H1 (cell line): ENCODE results near the gene ATL3. TPM values are rescaled to one million over a fixed set of nuclear protein-coding genes. Genes with fewer than 3 reads are reported as not detected.

Source experiments
- CTCF ChIA-PET: fragments of 300-600 bp; sonication (Branson Sonifier 250); formaldehyde crosslinking; loops from one replicate; lab custom pipeline; 2021; ENCODE audit not compliant: partially characterized antibody; lab: Charles Lee
- POLR2A ChIA-PET: fragments of 300-600 bp; sonication (Branson Sonifier 250); formaldehyde crosslinking; loops from one replicate; lab custom pipeline; 2021; ENCODE audit warnings: inconsistent platforms; ENCODE audit not compliant: partially characterized antibody; lab: Charles Lee
- DNase-seq, 2 experiments: peaks; one replicate each; pipeline versions ENCODE4 v3.0.0 to v3.0.0-alpha.2; 2010 to 2022; ENCODE audit warnings: low spot score in 2 of 2, low read depth in 1 of 2, mixed read lengths in 1 of 2
- FAIRE-seq: peaks from 2 replicates; lab custom pipeline; 2011; peaks lifted over from hg19 to GRCh38; lab: Jason Lieb, UNC
- H2AFZ ChIP-seq: 2 replicates; pipeline ENCODE4 v1.8.1; 2012; ENCODE audit warnings: low read length, inconsistent platforms
- H2AK5ac ChIP-seq: 2 replicates; pipeline ENCODE4 v1.6.1; 2013; ENCODE audit warnings: low read depth, low read length
- H2BK120ac ChIP-seq: replicated peaks from 2 replicates; pipeline ENCODE3; 2013; ENCODE audit warnings: low read depth, low read length, inconsistent platforms
- H2BK12ac ChIP-seq: 2 replicates; pipeline ENCODE4 v1.6.1; 2013; ENCODE audit warnings: low read depth, low read length
- H2BK15ac ChIP-seq: 2 replicates; pipeline ENCODE4 v1.6.1; 2013; ENCODE audit warnings: low read length
- H2BK20ac ChIP-seq: 2 replicates; pipeline ENCODE4 v1.6.1; 2013; ENCODE audit warnings: low read length
- H2BK5ac ChIP-seq: 2 replicates; pipeline ENCODE4 v1.6.1; 2013; ENCODE audit warnings: low read depth, low read length
- H3K14ac ChIP-seq: 2 replicates; pipeline ENCODE4 v1.6.1; 2013; ENCODE audit warnings: inconsistent platforms; ENCODE audit not compliant: insufficient read length
- H3K18ac ChIP-seq: 2 replicates; pipeline ENCODE4 v1.6.1; 2013; ENCODE audit warnings: low read length; ENCODE audit errors: extremely low read depth
- H3K23ac ChIP-seq: 2 replicates; pipeline ENCODE4 v1.6.1; 2013; ENCODE audit warnings: inconsistent platforms; ENCODE audit not compliant: insufficient read length
- H3K23me2 ChIP-seq: 2 replicates; pipeline ENCODE4 v1.6.1; 2013; ENCODE audit warnings: low read depth, low read length
- H3K27ac ChIP-seq: 2 replicates; pipeline ENCODE4 v1.6.1; 2011; ENCODE audit warnings: low read depth, low read length, inconsistent platforms
- H3K27me3 ChIP-seq, 4 experiments: replicated peaks in 1 of 4; 1 replicate in 1 of 4; 2 replicates in 3 of 4; pipeline versions ENCODE4 v1.6.1 to v1.8.1; 2011 to 2013; ENCODE audit warnings: low read length in 3 of 4, mild to moderate bottlenecking in 3 of 4, inconsistent platforms in 2 of 4, mixed read lengths in 2 of 4, moderate library complexity in 1 of 4; ENCODE audit not compliant: control insufficient read depth in 3 of 4, insufficient read depth in 3 of 4; ENCODE audit errors: extremely low read depth in 1 of 4
- H3K36me3 ChIP-seq, 4 experiments: 2 replicates each; pipeline versions ENCODE4 v1.6.1 to v1.8.1; 2011 to 2013; ENCODE audit warnings: mild to moderate bottlenecking in 4 of 4, low read length in 3 of 4, moderate library complexity in 2 of 4, control low read depth in 1 of 4, inconsistent platforms in 1 of 4; ENCODE audit not compliant: insufficient read depth in 4 of 4, control insufficient read depth in 2 of 4
- H3K4ac ChIP-seq: replicated peaks from 2 replicates; pipeline ENCODE3; 2013; ENCODE audit warnings: low read length, low read depth, mixed read lengths, inconsistent platforms; ENCODE audit not compliant: insufficient read length
- H3K4me1 ChIP-seq, 4 experiments: replicated peaks in 1 of 4; 1 replicate in 1 of 4; 2 replicates in 3 of 4; pipeline versions ENCODE4 v1.6.1 to v1.8.1; 2011 to 2013; ENCODE audit warnings: low read length in 3 of 4, inconsistent platforms in 2 of 4, mixed read lengths in 1 of 4; ENCODE audit not compliant: insufficient read depth in 4 of 4, control insufficient read depth in 3 of 4
- H3K4me2 ChIP-seq, 2 experiments: 2 replicates each; pipeline versions ENCODE4 v1.6.1 to v1.8.1; 2011 to 2013; ENCODE audit warnings: low read depth in 2 of 2, low read length in 2 of 2, control low read depth in 1 of 2, inconsistent platforms in 1 of 2, mild to moderate bottlenecking in 1 of 2; ENCODE audit not compliant: insufficient read depth in 1 of 2
- H3K4me3 ChIP-seq, 4 experiments: fragments of 200-600, 300-600 bp in 1 of 4; sonication (generic), shearing (Covaris generic), sonication (Bioruptor Twin) in 1 of 4; 2 replicates each; pipeline versions ENCODE4 v1.5.1 to v1.8.1; 2011 to 2016; ENCODE audit warnings: low read length in 4 of 4, low read depth in 3 of 4, control low read depth in 2 of 4, inconsistent platforms in 2 of 4, mild to moderate bottlenecking in 2 of 4, mixed read lengths in 1 of 4, moderate library complexity in 1 of 4; ENCODE audit not compliant: insufficient read depth in 2 of 4; ENCODE audit errors: extremely low read depth in 1 of 4
- H3K56ac ChIP-seq: replicated peaks from 2 replicates; pipeline ENCODE3; 2013; ENCODE audit warnings: low read depth, mild to moderate bottlenecking, mixed read lengths, low read length, inconsistent platforms; ENCODE audit not compliant: insufficient read length
- H3K79me1 ChIP-seq: 2 replicates; pipeline ENCODE4 v1.6.1; 2013; ENCODE audit warnings: low read depth, low read length, control low read depth
- H3K79me2 ChIP-seq, 2 experiments: 2 replicates each; pipeline versions ENCODE4 v1.6.1 to v1.8.1; 2012 to 2013; ENCODE audit warnings: low read length in 2 of 2, mild to moderate bottlenecking in 2 of 2, inconsistent platforms in 1 of 2; ENCODE audit not compliant: insufficient read depth in 2 of 2, control insufficient read depth in 1 of 2
- H3K9ac ChIP-seq, 4 experiments: replicated peaks in 1 of 4; 1 replicate in 1 of 4; 2 replicates in 3 of 4; pipeline versions ENCODE4 v1.6.1 to v1.8.1; 2011 to 2013; ENCODE audit warnings: low read depth in 3 of 4, low read length in 3 of 4, control low read depth in 2 of 4, mild to moderate bottlenecking in 2 of 4, moderate library complexity in 2 of 4, inconsistent platforms in 1 of 4; ENCODE audit errors: extremely low read depth in 1 of 4
- H3K9me3 ChIP-seq, 2 experiments: 2 replicates each; pipeline versions ENCODE4 v1.6.1 to v1.8.1; 2012 to 2013; ENCODE audit warnings: mild to moderate bottlenecking in 2 of 2, moderate library complexity in 2 of 2, control low read depth in 1 of 2, inconsistent platforms in 1 of 2, low read depth in 1 of 2, low read length in 1 of 2, mixed read lengths in 1 of 2; ENCODE audit not compliant: insufficient read depth in 2 of 2
- H4K20me1 ChIP-seq, 2 experiments: replicated peaks in 1 of 2; 2 replicates each; pipeline versions ENCODE3 to v1.8.1; 2011 to 2013; ENCODE audit warnings: inconsistent platforms in 2 of 2, low read length in 2 of 2, mild to moderate bottlenecking in 1 of 2; ENCODE audit not compliant: insufficient read depth in 2 of 2, control insufficient read depth in 1 of 2
- H4K5ac ChIP-seq: 2 replicates; pipeline ENCODE4 v1.6.1; 2013; ENCODE audit warnings: low read length, low read depth, mixed read lengths, inconsistent platforms; ENCODE audit not compliant: insufficient read length
- H4K8ac ChIP-seq: 2 replicates; pipeline ENCODE4 v1.8.0; 2013; ENCODE audit warnings: mild to moderate bottlenecking, moderate library complexity, low read length, inconsistent platforms; ENCODE audit not compliant: insufficient read depth; ENCODE audit errors: extremely low read depth
- H4K91ac ChIP-seq: replicated peaks from 2 replicates; pipeline ENCODE3; 2013; ENCODE audit warnings: low read length, mixed read lengths, inconsistent platforms; ENCODE audit not compliant: insufficient read length
- BRCA1 ChIP-seq: IDR thresholded peaks from 2 replicates; pipeline ENCODE4 v1.6.1; 2012; ENCODE audit warnings: low read depth, low read length, improper control_type of control experiment
- EP300 ChIP-seq, 2 experiments: IDR thresholded peaks; 1 replicate in 1 of 2; 2 replicates in 1 of 2; pipeline ENCODE4 v1.6.1; 2011 to 2012; ENCODE audit warnings: low read depth in 2 of 2, low read length in 2 of 2, mild to moderate bottlenecking in 2 of 2, borderline replicate concordance in 1 of 2, inconsistent platforms in 1 of 2, moderate library complexity in 1 of 2
- HDAC2 ChIP-seq, 2 experiments: fragments of 300-600 bp in 1 of 2; sonication (generic) in 1 of 2; IDR thresholded peaks; 2 replicates each; pipeline ENCODE4 v1.6.1; 2011 to 2012; ENCODE audit warnings: low read depth in 2 of 2, low read length in 2 of 2, mild to moderate bottlenecking in 2 of 2, moderate library complexity in 2 of 2, borderline replicate concordance in 1 of 2, inconsistent platforms in 1 of 2
- KDM1A ChIP-seq: fragments of 200-600, 300-600 bp; sonication (generic); IDR thresholded peaks from 2 replicates; pipeline ENCODE4 v1.7.1; 2016; ENCODE audit warnings: mild to moderate bottlenecking, low read length, borderline replicate concordance
- NRF1 ChIP-seq: IDR thresholded peaks from 2 replicates; pipeline ENCODE4 v1.6.1; 2011; ENCODE audit warnings: mild to moderate bottlenecking, low read depth, low read length, improper control_type of control experiment
- PHF8 ChIP-seq: fragments of 200-600 bp; sonication (generic); conservative IDR thresholded peaks from 2 replicates; pipeline ENCODE4 v1.7.1; 2012; ENCODE audit warnings: low read depth, mild to moderate bottlenecking, inconsistent platforms, low read length, moderate library complexity
- RNF2 ChIP-seq: fragments of 200-900, 300-1000 bp; sonication (generic); IDR thresholded peaks from 2 replicates; pipeline ENCODE4 v1.7.1; 2016; ENCODE audit warnings: borderline replicate concordance, low read depth, mild to moderate bottlenecking, antibody characterized with exemption, low read length; ENCODE audit not compliant: poor library complexity, severe bottlenecking; ENCODE audit errors: missing control alignments
- SIN3A ChIP-seq, 2 experiments: IDR thresholded peaks in 1 of 2; conservative IDR thresholded peaks in 1 of 2; 2 replicates each; pipeline ENCODE4 v1.6.1; 2011 to 2012; ENCODE audit warnings: low read length in 2 of 2, improper control_type of control experiment in 1 of 2, low read depth in 1 of 2, mild to moderate bottlenecking in 1 of 2
- SIRT6 ChIP-seq: IDR thresholded peaks from one replicate; pipeline ENCODE4 v1.7.1; 2012; ENCODE audit warnings: low read length, inconsistent platforms
- SP1 ChIP-seq: IDR thresholded peaks from 2 replicates; pipeline ENCODE4 v1.6.1; 2011; ENCODE audit warnings: low read depth, low read length
- SP2 ChIP-seq: IDR thresholded peaks from 2 replicates; pipeline ENCODE4 v1.6.1; 2012; ENCODE audit warnings: mild to moderate bottlenecking, low read length, inconsistent platforms
- SP4 ChIP-seq: IDR thresholded peaks from 2 replicates; pipeline ENCODE4 v1.6.1; 2012; ENCODE audit warnings: low read length, inconsistent platforms
- TCF12 ChIP-seq: IDR thresholded peaks from 2 replicates; pipeline ENCODE4 v1.6.1; 2011; ENCODE audit warnings: low read depth, mild to moderate bottlenecking, low read length
- WGBS, 2 experiments: shearing (Covaris generic) in 1 of 2; methylation state at CpG; one replicate each; pipeline versions ENCODE4 v1.1.6 to v1.1.7; 2013 to 2015; ENCODE audit warnings: low lambda C conversion rate in 2 of 2, mixed read lengths in 2 of 2, inconsistent platforms in 1 of 2, low coverage in 1 of 2, missing lambda C conversion rate in 1 of 2; ENCODE audit not compliant: insufficient replicate concordance in 2 of 2, insufficient coverage in 1 of 2, insufficient read length in 1 of 2; ENCODE audit errors: extremely low coverage in 1 of 2, missing lambda C conversion rate in 1 of 2; 5-methylcytosine and 5-hydroxymethylcytosine counted together
- polyA plus RNA-seq, 7 experiments: library from polyadenylated mRNA; depleted of rRNA in 3 of 7; stranded (reverse) in 5 of 7; unstranded in 2 of 7; fragments of >200 nt in 5 of 7; fragments of 200-250 nt in 2 of 7; gene quantifications; 1 replicate in 5 of 7; 2 replicates in 1 of 7; 4 replicates in 1 of 7; pipeline versions ENCODE4 v1.2.1 to v1.2.3, GENCODE V29; 2011 to 2013; ENCODE audit warnings: missing spikeins in 2 of 7, mixed read lengths in 2 of 7
- total RNA-seq: library from RNA; stranded (reverse); fragmentation: NEBNext Ultra II Directional; extraction: Animal tissue kit (Norgen Biotek cat#: 25700); gene quantifications from 2 replicates; pipeline ENCODE4 v1.2.1, GENCODE V29; 2021

The ATL3 gene
- total and polyA plus RNA-seq, 2 of the 8 experiments (the other 6 are each of a cell fraction or from before 2014, with no cell fraction given), result 7.8 to 24.5 TPM

- Histone ChIP-seq H2AK5ac (no peak overlapping the region), H3K4me3 (no peak overlapping the region), H2BK15ac (no peak overlapping the region), H3K27me3 (0 out of 7 replicates have a peak, but pooled peaks cover 0 to under 1% (median 0%) of the 10 kb centered on the region in 4 experiments), H3K23ac (no peak overlapping the region), H3K14ac (no peak overlapping the region), H3K4me1 (peaks cover 0 to 6% (median 2%) of the 10 kb centered on the region in 4 experiments; a peak in 2 of 7 replicates), H2AFZ (no peak overlapping the region), H3K56ac (no peak overlapping the region), H3K9me3 (peaks cover 0 to under 1% of the 10 kb centered on the region in 2 experiments; a peak in 1 of 4 replicates), H3K9ac (no peak overlapping the region), H2BK5ac (no peak overlapping the region), H3K27ac (no peak overlapping the region), H3K79me2 (peaks cover 6 to 82% of the 10 kb centered on the region in 2 experiments; a peak in 3 of 4 replicates), H3K36me3 (no peaks in the 10 kb centered on the region), H3K79me1 (peaks cover 6% of the 10 kb centered on the region; the same call in 1 of the 2 replicates), H3K18ac (no peak overlapping the region), H3K4ac (no peak overlapping the region), H3K23me2 (no peaks in the 10 kb centered on the region; the same call in 1 of the 2 replicates), H2BK20ac (no peak overlapping the region), H2BK120ac (no peak overlapping the region), H4K5ac (no peak overlapping the region), H2BK12ac (no peak overlapping the region), H4K91ac (no peak overlapping the region), H4K8ac (no peak overlapping the region), H4K20me1 (no peaks in the 10 kb centered on the region), H3K4me2 (no peak overlapping the region)
- 91% methylated on average over 4 of the region's 4 CpGs; no CpG with 5 or more reads in 1 of the 2 experiments for WGBS, 2 experiments
- ChIA-PET POLR2A (interaction anchor here (0.7 kb wide), 1 partner anchor 62 kb away, joined by 3 read pairs; no protein-coding TSS in a partner anchor), CTCF (interaction anchor here (0.6 to 0.7 kb wide), 3 partner anchors 45 to 447 kb away, joined by 3 to 4 read pairs (median 3); no protein-coding TSS in a partner anchor)
- DNase-seq (no peak), FAIRE-seq (no peak)
- TF ChIP-seq BRCA1 (no peak), SIN3A (conservative IDR thresholded peaks at IDR 0.05 in 1 of 2, IDR thresholded peaks at IDR 0.05 in 1 of 2; ENCODE audit: low read depth in 1 of 2, low read length in 2 of 2) (no peak), RNF2 (no peak), PHF8 (no peak), TCF12 (no peak), SP1 (no peak), EP300 (IDR thresholded peaks at IDR 0.05; ENCODE audit: borderline replicate concordance in 1 of 2, low read depth in 2 of 2, low read length in 2 of 2) (no peak), KDM1A (no peak), SP4 (no peak), SP2 (no peak), HDAC2 (IDR thresholded peaks at IDR 0.05; ENCODE audit: borderline replicate concordance in 1 of 2, low read depth in 2 of 2, low read length in 2 of 2) (no peak), NRF1 (no peak), SIRT6 (no peak)
Measured at GRCh38 chr11:63666874-63667273, 4.3 kb downstream of the ATL3 start.
